ENCODE data around the gene RAP1B. TPM values are rescaled to one million over a fixed set of nuclear protein-coding genes. Genes with fewer than 3 reads are reported as not detected.
A peak's percentile ranks its signal among the peaks of the same experiment; 100 is the strongest.

RAP1B gene
- total and polyA plus RNA-seq, 2 of the 13 experiments (the other 11 are each of a cell fraction or from before 2014, with no cell fraction given) = 71.1 to 92.7 TPM

DNA sequence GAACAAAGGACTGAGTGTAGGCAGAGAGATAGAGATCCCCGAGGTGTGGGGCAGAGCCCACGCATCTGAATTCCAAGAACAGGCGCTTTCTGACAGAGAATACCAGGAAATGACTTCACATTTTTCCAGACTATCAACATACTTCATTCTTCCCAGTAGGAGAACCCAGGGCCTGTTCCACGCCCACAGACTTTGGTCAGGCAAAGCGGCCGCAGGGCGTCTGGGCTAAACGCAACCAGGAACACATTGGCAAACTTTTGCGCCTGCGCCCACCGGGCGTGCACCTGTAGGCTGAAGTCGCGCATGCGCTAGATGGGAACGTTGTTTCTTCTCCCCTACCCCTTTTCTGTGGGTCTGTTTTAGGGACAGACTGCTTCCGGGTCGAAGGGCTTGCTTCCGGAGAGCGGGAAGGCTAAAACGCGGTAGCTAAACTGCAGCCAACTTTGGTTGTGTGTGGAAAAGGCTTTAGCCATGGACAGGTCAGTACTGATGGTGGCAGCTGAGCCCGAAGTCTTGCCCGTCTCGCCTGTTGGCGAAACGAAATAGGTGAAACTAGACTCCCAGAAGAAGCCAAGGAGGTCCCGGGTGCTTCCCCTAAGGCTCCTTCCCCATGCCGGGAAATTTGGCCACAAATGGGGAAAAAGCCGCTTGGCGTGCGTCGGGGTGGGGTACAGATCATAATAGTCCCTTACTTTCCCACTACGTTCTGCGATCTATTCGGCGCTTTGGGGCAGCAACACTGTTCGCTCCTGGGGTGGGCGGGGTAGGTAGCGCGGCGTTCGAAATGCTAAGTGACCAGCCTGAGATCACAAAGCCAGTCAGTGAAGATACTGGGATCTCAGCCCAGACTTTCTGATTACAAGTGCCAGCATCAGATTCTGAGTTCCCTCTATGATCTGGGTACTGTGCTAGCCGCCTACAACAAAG lies 76.2 kb downstream of the RAP1B start, which contains the start of gene NUP107 (continued):
- TF ChIP-seq ZNF790 (CRISPR knock-in tag; IDR thresholded peaks at IDR 0.05; ENCODE audit: borderline replicate concordance) (0 out of 2 replicates have a peak, but pooled peaks have one; percentile 42), ZEB1 (IDR thresholded peaks at IDR 0.05; ENCODE audit: insufficient replicate concordance, low read depth) (peak; percentile 57), KLF6 (CRISPR knock-in tag; IDR thresholded peaks at IDR 0.05) (0 out of 2 replicates have a peak, but pooled peaks have one; percentile 59), MIER2 (CRISPR knock-in tag; IDR thresholded peaks at IDR 0.05) (no peak; the same call in 1 of the 2 replicates), SALL1 (CRISPR knock-in tag; IDR thresholded peaks at IDR 0.05) (peak; percentile 90), ZNF10 (CRISPR knock-in tag; IDR thresholded peaks at IDR 0.05; ENCODE audit: borderline replicate concordance, low read depth) (no peak), ZMAT3 (CRISPR knock-in tag; conservative IDR thresholded peaks at IDR 0.05) (peak; percentile 71; the same call in 1 of the 2 replicates), SP4 (CRISPR knock-in tag; IDR thresholded peaks at IDR 0.05) (peak; percentile 87), THYN1 (CRISPR knock-in tag; IDR thresholded peaks at IDR 0.05; ENCODE audit: borderline replicate concordance, low read depth) (no peak), MEF2D (CRISPR knock-in tag; IDR thresholded peaks at IDR 0.05) (peak; percentile 80), NR2F1 (CRISPR knock-in tag; IDR thresholded peaks at IDR 0.05) (no peak), ZNF446 (CRISPR knock-in tag; IDR thresholded peaks at IDR 0.05) (no peak), SRY (CRISPR knock-in tag; IDR thresholded peaks at IDR 0.05) (0 out of 2 replicates have a peak, but pooled peaks have one; percentile 31), CENPT (CRISPR knock-in tag; IDR thresholded peaks at IDR 0.05; ENCODE audit: low read depth) (0 out of 2 replicates have a peak, but pooled peaks have one; percentile 30)
- TF ChIP-seq, protein P1, sequence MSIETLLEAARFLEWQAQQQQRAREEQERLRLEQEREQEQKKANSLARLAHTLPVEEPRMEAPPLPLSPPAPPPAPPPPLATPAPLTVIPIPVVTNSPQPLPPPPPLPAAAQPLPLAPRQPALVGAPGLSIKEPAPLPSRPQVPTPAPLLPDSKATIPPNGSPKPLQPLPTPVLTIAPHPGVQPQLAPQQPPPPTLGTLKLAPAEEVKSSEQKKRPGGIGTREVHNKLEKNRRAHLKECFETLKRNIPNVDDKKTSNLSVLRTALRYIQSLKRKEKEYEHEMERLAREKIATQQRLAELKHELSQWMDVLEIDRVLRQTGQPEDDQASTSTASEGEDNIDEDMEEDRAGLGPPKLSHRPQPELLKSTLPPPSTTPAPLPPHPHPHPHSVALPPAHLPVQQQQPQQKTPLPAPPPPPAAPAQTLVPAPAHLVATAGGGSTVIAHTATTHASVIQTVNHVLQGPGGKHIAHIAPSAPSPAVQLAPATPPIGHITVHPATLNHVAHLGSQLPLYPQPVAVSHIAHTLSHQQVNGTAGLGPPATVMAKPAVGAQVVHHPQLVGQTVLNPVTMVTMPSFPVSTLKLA (IDR thresholded peaks at IDR 0.05) = peak; percentile 64
- TF ChIP-seq, protein P2, sequence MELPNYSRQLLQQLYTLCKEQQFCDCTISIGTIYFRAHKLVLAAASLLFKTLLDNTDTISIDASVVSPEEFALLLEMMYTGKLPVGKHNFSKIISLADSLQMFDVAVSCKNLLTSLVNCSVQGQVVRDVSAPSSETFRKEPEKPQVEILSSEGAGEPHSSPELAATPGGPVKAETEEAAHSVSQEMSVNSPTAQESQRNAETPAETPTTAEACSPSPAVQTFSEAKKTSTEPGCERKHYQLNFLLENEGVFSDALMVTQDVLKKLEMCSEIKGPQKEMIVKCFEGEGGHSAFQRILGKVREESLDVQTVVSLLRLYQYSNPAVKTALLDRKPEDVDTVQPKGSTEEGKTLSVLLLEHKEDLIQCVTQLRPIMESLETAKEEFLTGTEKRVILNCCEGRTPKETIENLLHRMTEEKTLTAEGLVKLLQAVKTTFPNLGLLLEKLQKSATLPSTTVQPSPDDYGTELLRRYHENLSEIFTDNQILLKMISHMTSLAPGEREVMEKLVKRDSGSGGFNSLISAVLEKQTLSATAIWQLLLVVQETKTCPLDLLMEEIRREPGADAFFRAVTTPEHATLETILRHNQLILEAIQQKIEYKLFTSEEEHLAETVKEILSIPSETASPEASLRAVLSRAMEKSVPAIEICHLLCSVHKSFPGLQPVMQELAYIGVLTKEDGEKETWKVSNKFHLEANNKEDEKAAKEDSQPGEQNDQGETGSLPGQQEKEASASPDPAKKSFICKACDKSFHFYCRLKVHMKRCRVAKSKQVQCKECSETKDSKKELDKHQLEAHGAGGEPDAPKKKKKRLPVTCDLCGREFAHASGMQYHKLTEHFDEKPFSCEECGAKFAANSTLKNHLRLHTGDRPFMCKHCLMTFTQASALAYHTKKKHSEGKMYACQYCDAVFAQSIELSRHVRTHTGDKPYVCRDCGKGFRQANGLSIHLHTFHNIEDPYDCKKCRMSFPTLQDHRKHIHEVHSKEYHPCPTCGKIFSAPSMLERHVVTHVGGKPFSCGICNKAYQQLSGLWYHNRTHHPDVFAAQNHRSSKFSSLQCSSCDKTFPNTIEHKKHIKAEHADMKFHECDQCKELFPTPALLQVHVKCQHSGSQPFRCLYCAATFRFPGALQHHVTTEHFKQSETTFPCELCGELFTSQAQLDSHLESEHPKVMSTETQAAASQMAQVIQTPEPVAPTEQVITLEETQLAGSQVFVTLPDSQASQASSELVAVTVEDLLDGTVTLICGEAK (IDR thresholded peaks at IDR 0.05) = peak; percentile 99
- TF ChIP-seq, protein P2 (CRISPR knock-in tag; IDR thresholded peaks at IDR 0.05) = peak; percentile 86
- TF ChIP-seq, protein P3, sequence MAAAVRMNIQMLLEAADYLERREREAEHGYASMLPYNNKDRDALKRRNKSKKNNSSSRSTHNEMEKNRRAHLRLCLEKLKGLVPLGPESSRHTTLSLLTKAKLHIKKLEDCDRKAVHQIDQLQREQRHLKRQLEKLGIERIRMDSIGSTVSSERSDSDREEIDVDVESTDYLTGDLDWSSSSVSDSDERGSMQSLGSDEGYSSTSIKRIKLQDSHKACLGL (CRISPR knock-in tag; IDR thresholded peaks at IDR 0.05) = peak; percentile 42; the same call in 1 of the 2 replicates

Data from HepG2 (cell line).